Ecto neural progenitor cell (in vitro differentiated cells): ENCODE data around the gene EPN3.

Source experiments
- DNase-seq: peaks from one replicate; pipeline ENCODE4 v3.0.0-alpha.2; 2018; ENCODE audit warnings: low spot score

EPN3 gene

GRCh38 chr17:50511058-50511457, 21.5 kb upstream of the EPN3 start:
- DNase-seq = no peak

- DNase-seq = no peak
Measured at GRCh38 chr17:50513495-50513894, 19.0 kb upstream of the EPN3 start.

GRCh38 chr17:50514388-50514787, 18.1 kb upstream of the EPN3 start:
- no peak for DNase-seq

GRCh38 chr17:50514936-50515702, 17.4 kb upstream of the EPN3 start:
- no peak for DNase-seq

- no peak for DNase-seq
Measured at GRCh38 chr17:50517011-50517410, 15.5 kb upstream of the EPN3 start.

- DNase-seq = no peak
Measured at GRCh38 chr17:50517504-50518383, 14.8 kb upstream of the EPN3 start.

- DNase-seq = no peak
Measured at GRCh38 chr17:50518384-50519023, 14.0 kb upstream of the EPN3 start.

GRCh38 chr17:50519141-50519834, 13.2 kb upstream of the EPN3 start:
- no peak for DNase-seq

GRCh38 chr17:50520483-50520882, 12.1 kb upstream of the EPN3 start:
- DNase-seq = no peak

- DNase-seq = no peak
Measured at GRCh38 chr17:50521514-50521913, 11.0 kb upstream of the EPN3 start.

- DNase-seq = no peak
Measured at GRCh38 chr17:50522766-50523165, 9.8 kb upstream of the EPN3 start.

GRCh38 chr17:50523208-50523607, 9.3 kb upstream of the EPN3 start:
- DNase-seq = no peak

GRCh38 chr17:50524838-50525237, 7.7 kb upstream of the EPN3 start:
- no peak for DNase-seq

GRCh38 chr17:50527155-50527762, 5.3 kb upstream of the EPN3 start:
- DNase-seq = no peak

- DNase-seq = no peak
Measured at GRCh38 chr17:50527949-50528474, 4.5 kb upstream of the EPN3 start.

- DNase-seq = no peak
Measured at GRCh38 chr17:50529849-50530248, 2.7 kb upstream of the EPN3 start.

- DNase-seq = no peak
Measured at GRCh38 chr17:50531428-50532025, 1.0 kb upstream of the EPN3 start.

- no peak for DNase-seq
Measured at GRCh38 chr17:50533185-50533584, 650 bp downstream of the EPN3 start.

GRCh38 chr17:50533720-50534148, 1.2 kb downstream of the EPN3 start:
- no peak for DNase-seq

GRCh38 chr17:50534222-50534978, 1.9 kb downstream of the EPN3 start:
- no peak for DNase-seq
